HG02623 (cell line): ENCODE results near the gene SSTR5.

Experiments
- ATAC-seq: cut with Tn5 transposase; IDR thresholded peaks from one replicate; pipeline ENCODE4 v1.9.1; 2021; ENCODE audit warnings: moderate library complexity; ENCODE audit not compliant: unreplicated experiment

Gene SSTR5

GRCh38 chr16:1054660-1055556, 17.6 kb upstream of the SSTR5 start:
- no peak for ATAC-seq

GRCh38 chr16:1055557-1055924, 17.0 kb upstream of the SSTR5 start:
- ATAC-seq = no peak

GRCh38 chr16:1056196-1056595, 16.4 kb upstream of the SSTR5 start:
- ATAC-seq = no peak

DNA sequence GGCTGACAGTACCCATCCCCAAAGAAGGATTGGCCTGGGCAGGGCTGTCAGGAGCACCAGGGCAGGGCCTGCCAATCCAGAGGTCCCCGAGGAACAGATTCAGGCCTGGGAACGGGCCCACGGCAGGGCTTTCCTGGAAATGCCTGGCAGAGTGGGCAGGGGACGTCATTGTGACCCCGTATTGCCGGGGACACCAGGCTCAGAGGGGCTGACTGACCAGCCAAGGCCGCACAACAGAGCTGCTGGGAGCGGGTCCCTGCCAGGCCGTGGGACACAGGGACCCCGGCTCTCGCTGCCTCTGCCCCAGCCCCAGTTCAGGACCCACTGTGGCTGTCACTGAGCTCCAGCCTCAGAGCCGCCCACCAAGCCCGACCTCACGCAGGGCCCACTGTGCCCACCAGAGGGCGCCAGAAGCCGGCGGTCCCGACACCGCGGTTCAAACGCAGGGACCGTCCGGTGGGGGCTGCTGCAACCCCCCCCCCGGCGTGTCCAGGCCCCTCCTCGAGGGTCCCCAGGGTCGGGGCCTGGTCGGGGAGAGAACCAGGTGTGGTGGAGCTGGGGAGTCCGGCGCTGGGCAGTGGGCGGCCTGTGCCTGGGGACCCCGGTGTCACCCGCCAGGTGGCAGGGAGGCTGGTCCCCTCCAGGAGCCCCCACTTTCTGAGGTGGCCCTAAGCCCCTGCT, 15.2 kb upstream of the SSTR5 start:
- no peak for ATAC-seq

DNA sequence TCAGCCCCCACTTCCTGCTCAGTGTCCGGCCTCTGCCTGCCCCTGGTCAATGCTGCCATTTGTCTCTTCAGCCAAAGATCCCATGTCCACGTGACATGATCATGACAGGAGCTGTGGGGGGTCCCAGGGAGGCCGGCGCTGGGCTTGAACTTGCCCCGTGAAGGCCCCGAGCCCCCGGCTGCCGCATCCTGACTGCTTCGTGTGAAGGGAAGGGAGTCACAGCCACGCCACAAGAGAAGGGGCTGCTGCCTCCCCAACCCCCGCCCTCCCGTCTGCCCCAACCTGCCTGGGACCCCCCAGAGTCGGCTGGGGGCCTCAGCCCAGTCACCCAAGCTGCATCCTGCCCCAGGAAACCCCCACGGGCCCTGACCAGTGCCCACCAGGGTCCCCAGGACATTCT, 14.3 kb upstream of the SSTR5 start:
- no peak for ATAC-seq

- no peak for ATAC-seq
These were observed 13.2 kb upstream of the SSTR5 start for GRCh38 chr16:1059310-1059709.

DNA sequence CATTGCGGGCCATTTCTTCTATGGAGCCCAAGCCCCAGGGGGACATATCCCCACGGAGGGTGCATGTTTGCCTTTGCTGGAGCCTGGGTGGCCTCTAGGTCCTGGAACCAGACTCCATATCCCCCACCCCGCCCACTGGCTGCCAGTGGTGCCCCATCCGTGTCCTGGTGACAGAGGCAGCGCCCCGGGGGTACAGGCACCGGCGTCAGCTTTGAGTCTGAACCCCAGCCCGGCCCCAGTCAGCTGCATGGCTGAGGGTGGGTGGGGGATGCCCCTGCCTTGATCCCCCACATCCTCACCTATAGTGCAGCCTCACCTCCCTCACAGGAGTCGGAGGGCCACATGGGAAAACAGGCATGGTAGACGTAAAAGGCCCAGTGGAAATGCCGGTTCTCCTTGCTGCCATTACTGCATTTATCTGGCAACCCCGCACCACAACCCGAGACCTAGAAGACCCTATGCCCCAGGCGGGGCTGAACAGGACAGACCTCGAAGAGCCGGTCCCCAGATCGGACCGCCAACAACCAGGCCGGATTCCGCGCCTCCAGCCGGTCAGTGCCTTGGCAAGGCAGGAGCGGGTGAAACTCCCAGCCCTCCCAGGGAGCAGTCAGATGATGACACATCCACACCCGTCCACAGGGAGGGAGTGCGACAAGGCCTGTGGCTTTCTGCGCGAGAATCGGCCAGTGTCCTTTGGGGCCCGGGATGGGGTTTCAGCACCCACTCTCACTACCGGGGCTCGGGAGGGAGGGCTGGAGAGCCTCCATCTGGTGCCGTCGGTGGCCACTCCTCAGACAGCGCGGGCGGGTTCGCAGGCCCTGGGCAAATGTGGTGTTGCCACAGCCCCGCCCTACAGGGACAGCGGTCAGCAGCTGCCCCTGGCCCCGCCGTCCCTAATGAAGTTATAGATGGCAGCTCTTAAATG, 11.9 kb upstream of the SSTR5 start:
- ATAC-seq = no peak

DNA sequence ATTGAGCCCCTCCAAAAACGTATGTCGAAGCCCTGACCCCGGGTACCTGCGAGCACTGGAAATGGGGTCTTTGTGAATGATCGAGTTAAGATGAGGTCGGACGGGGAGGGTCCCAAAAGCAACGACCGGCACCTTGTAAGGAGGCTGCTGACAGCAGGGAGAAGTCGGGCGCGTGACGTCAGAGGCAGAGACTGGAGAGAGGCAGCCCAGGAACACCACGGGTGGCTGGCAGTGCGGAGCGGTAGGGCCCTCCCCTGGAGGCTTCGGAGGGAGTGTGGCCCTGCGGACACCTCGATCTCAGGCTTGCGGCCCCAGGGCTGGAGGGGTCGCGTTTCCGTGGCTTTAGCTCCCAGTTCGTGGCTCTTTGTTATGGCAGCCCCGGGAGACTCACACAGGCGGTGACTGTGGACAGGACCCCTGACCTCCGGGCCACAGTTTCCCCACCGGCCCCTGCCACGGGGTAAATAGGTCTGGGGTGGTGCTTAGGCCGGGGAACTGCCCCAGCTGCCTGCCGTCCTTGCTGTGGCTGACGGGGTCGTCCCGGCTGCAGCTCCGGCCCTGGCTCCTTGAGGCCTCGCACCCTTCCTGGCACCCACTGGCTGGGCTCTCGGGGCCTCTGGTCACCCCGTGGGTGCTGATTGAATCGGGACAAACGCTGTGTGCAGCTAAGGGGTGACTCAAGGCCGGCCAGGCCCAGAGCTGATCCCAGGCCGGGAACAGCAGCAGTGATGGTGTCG, 10.6 kb upstream of the SSTR5 start:
- ATAC-seq = no peak

DNA sequence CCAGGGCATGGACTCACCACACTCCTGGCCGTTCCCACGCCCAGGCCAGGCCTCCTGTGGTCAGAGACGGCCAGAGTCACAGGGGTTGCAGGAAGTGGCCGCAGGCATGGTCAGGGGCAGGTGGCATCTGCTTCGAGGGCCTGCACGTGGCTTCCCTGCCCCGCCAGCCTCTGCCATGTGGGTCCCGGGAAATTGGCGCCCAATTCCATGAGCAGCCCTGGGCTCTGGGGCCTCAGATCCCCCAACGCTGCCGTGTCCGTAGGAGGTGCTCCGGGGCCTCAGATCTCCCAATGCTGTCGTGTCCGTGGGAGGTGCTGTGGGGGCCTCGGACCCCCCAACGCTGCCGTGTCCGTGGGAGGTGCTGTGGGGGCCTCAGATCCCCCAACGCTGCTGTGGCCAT, 9.7 kb upstream of the SSTR5 start:
- no peak for ATAC-seq

DNA sequence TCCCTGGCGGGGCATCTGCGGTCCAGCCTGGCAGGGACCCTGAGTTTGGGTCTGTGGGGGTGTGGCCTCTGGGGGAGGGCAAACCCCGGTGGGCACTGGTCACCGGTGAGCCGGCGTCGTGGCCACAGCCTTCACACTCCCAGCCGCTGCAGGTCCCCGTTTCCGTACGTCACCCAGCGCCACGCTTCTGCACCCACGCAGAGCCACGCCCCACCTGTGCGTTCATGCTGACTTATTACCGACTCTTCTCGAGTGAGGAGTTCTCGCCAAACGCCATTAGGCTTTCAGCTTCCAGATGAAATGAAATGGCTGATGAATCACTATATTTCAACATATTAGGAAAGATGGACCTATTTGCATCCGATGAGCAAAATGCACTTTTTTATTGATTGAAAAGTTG, 8.8 kb upstream of the SSTR5 start:
- ATAC-seq = no peak

GRCh38 chr16:1065469-1066128, 6.9 kb upstream of the SSTR5 start:
- ATAC-seq = no peak

- no peak for ATAC-seq
These were observed 5.9 kb upstream of the SSTR5 start for GRCh38 chr16:1066584-1067172.

GRCh38 chr16:1067629-1068028, 4.9 kb upstream of the SSTR5 start:
- ATAC-seq = no peak

GRCh38 chr16:1068451-1068850, 4.1 kb upstream of the SSTR5 start:
- ATAC-seq = no peak

DNA sequence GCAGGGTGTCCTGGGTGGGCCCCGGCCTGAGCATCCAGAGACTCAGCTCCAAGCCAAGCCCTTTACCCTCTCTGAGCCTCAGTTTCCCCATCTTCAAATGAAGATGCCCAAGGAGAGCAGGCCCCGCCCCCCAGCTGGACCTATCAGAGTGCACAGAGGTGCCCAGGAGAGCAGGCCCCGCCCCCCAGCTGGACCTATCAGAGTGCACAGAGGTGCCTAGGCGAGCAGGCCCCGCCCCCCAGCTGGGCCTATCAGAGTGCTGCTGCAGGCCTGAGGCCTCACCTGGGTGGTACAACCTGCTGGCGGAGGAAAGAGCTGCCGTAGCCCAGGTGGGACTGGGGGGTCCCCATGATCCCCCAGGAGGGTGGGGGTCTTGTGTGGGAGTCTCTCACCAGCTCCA, 3.4 kb upstream of the SSTR5 start:
- no peak for ATAC-seq

DNA sequence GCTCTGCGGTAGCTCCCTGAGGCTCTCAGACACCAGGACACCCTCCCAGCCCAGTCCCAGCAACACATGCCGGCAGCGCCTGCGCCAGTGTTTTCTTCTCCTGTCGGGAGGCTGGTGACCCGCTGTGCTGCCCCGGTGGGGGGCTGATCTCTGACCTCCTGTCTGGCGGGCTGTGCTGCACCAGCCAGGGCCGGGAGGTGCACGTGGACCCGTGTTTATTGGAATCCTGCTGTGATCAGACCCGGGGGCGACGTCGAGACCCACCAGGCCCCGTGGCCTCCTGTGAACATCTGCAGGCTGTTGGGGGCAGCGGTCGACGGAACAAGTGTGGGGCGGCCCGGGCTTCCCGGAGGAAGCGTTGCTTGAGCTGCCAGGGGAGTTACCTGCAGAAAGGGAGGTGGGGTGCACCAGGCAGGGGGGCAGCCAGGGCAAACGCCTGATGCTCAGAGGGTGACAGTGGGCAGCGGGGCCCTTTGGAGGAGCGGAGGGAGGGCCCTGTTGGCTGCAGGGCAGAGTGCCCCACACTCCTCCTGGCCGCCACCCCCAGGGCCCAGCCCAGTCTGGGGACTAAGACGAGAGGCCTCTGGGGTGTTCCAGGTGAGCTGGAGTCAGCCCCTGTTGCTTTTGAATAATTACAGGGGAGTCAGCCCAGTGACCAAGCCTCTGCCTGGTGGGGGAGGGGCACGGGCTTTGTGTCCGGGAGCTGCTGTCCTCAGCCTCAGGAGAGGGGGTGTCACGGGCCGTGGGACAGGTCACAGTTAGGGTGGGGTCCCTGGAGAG, 2.3 kb upstream of the SSTR5 start:
- ATAC-seq = no peak

GRCh38 chr16:1070864-1071408, 1.6 kb upstream of the SSTR5 start:
- ATAC-seq = no peak

DNA sequence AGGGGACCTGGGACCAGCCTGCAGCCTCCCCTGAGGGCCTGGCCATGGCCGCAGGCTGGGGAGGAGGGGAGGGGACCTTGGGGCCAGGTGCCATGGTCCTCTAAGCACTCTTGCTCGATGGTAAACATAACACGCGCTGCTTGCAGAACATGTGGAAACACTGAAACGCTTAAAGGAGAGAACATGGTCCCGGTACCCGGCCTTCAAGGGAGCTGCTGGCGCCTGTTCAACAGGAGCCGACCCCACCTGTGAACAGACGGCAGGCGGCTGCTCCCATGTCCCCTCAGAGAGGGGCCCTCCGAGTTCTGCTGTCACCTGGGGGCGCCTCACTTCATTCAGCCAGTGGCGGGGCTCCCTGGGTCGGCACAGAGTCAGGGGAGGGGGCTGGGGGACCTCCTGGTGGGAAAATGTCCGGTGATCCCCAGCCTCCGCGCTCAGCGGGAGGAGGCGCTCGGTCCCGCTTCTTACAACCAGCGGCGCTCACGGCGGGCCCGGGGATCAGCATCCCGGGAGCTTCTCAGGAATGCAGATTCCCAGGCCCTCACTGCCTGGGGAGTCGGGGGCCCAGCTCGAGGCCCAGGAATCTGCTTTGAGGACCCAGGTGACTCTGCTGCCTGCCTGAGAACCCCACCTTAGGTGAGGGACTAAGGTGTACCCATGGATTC, 854 bp upstream of the SSTR5 start:
- ATAC-seq = no peak
